Transverse colon (tissue), 4 donors: ENCODE data around the gene SLC38A6. TPM values are rescaled to one million over a fixed set of nuclear protein-coding genes. Genes with fewer than 3 reads are reported as not detected.
"Not testable (repeated sequence)": the region's sequence is repeated elsewhere in the genome, so short reads cannot be mapped to it uniquely, and the experiment has no call there.

Source experiments
- DNase-seq: peaks from one replicate; pipeline ENCODE4 v3.0.0-alpha.2; 2019
- H3K27ac ChIP-seq, 4 donors: fragments of 200-600 bp; sonication (generic); 2 replicates each; pipeline ENCODE4 v1.5.1; 2016 to 2018; ENCODE audit warnings: inconsistent platforms in 4 of 4
- H3K27me3 ChIP-seq: fragments of 200-600 bp; sonication (generic); 2 replicates; pipeline ENCODE4 v1.5.1; 2017; ENCODE audit warnings: inconsistent platforms
- H3K36me3 ChIP-seq, 4 donors: fragments of 200-600 bp; sonication (generic); 2 replicates each; pipeline ENCODE4 v1.5.1; 2017 to 2019; ENCODE audit warnings: inconsistent platforms in 4 of 4
- H3K4me1 ChIP-seq, 4 donors: fragments of 200-600 bp; sonication (generic); 2 replicates each; pipeline ENCODE4 v1.5.1; 2017 to 2020; ENCODE audit warnings: inconsistent platforms in 4 of 4
- H3K4me3 ChIP-seq, 4 donors: fragments of 200-600 bp; sonication (generic); 1 replicate in 1 of 4; 2 replicates in 3 of 4; pipeline versions ENCODE4 v1.5.1 to v1.6.1; 2017 to 2019; ENCODE audit warnings: inconsistent platforms in 4 of 4
- H3K9me3 ChIP-seq, 2 donors: fragments of 200-600 bp; sonication (generic); 2 replicates each; pipeline ENCODE4 v1.5.1; 2017 to 2019; ENCODE audit warnings: inconsistent platforms in 2 of 2
- EP300 ChIP-seq: sonication (generic); formaldehyde crosslinking; IDR thresholded peaks from one replicate; pipeline ENCODE4 v1.6.1; 2017; ENCODE audit warnings: antibody characterized with exemption, low read depth
- POLR2A ChIP-seq: fragments of 450-650 bp; IDR thresholded peaks from one replicate; pipeline ENCODE4 v1.6.1; 2016; ENCODE audit warnings: antibody characterized with exemption, mild to moderate bottlenecking, moderate library complexity
- POLR2AphosphoS5 ChIP-seq, 3 donors: sonication (generic); formaldehyde crosslinking; IDR thresholded peaks; one replicate each; pipeline ENCODE4 v1.6.1; 2016; ENCODE audit warnings: antibody characterized with exemption in 3 of 3
- WGBS, 2 donors: methylation state at CpG; one replicate each; pipeline ENCODE4 v1.1.5; 2018; ENCODE audit warnings: low coverage in 1 of 2; 5-methylcytosine and 5-hydroxymethylcytosine counted together
- in situ Hi-C, 4 donors: fragments of 200-750 bp; cut with MboI; loops; one replicate each; pipeline versions ENCODE4 v1.15.0 to v1.15.1; 2017; ENCODE audit warnings: low sequenced_read_pairs in 3 of 4, low pct_ligation_motif_present in 1 of 4, low pct_unique_long_range_greater_than_20kb in 1 of 4
- intact Hi-C: fragments of 100-400 bp; cut with DNase I; formaldehyde crosslinking; loops from one replicate; pipeline ENCODE4 v1.15.1; 2023; ENCODE audit warnings: low total_unique reads
- total RNA-seq, 4 donors: library from RNA; depleted of rRNA; stranded (reverse); fragments of >200 nt; gene quantifications; one replicate each; pipeline ENCODE4 v1.1.0, GENCODE V29; 2016
- TF ChIP-seq, protein P1 (sequence below), 5 experiments: fragments of 200-600 bp in 3 of 5; fragments of 450-650 bp in 2 of 5; sonication (generic) in 3 of 5; IDR thresholded peaks; 1 replicate in 2 of 5; 2 replicates in 3 of 5; pipeline ENCODE4 v1.5.1; 2016 to 2017; ENCODE audit warnings: antibody characterized with exemption in 5 of 5, inconsistent platforms in 3 of 5, mild to moderate bottlenecking in 2 of 5, moderate library complexity in 1 of 5

The SLC38A6 gene
- total RNA-seq, 4 donors from 2014 or later, result 7.9 to 20.6 (median 10.0) TPM; not detected in 1

DNA sequence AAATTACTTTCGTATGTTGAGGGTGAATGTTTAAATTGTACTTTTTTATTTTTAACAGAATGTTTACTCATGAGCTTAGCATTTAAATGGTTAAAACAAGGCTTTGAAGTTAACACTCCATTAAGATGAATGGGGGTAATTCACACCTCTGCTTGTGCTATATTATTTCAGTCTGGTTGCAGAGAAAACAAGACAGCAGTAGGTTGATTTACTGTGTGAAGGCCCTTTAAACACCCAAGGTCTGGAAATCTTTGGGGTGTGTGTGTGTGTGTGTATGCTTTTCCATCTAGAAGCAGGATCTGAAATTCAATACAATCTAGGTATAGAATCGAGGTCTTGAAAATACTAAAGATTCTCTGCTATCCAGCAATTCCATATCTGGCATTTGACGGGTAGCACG is 83.8 kb downstream of the SLC38A6 start:
- 93 to 99% methylated on average over 4 of the region's 4 CpGs for WGBS, 2 donors
- intact Hi-C loops, result no loop called here
- TF ChIP-seq, protein P1, sequence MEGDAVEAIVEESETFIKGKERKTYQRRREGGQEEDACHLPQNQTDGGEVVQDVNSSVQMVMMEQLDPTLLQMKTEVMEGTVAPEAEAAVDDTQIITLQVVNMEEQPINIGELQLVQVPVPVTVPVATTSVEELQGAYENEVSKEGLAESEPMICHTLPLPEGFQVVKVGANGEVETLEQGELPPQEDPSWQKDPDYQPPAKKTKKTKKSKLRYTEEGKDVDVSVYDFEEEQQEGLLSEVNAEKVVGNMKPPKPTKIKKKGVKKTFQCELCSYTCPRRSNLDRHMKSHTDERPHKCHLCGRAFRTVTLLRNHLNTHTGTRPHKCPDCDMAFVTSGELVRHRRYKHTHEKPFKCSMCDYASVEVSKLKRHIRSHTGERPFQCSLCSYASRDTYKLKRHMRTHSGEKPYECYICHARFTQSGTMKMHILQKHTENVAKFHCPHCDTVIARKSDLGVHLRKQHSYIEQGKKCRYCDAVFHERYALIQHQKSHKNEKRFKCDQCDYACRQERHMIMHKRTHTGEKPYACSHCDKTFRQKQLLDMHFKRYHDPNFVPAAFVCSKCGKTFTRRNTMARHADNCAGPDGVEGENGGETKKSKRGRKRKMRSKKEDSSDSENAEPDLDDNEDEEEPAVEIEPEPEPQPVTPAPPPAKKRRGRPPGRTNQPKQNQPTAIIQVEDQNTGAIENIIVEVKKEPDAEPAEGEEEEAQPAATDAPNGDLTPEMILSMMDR (IDR thresholded peaks at IDR 0.05), result no peak
- TF ChIP-seq POLR2A (no peak), EP300 (no peak), POLR2AphosphoS5 (IDR thresholded peaks at IDR 0.05) (no peak)
- H3K9me3 ChIP-seq, result no peaks in the 10 kb centered on the region
- in situ Hi-C loops, result no loop called here
- H3K27ac ChIP-seq, result no peak overlapping the region
- DNase-seq, result no peak
- H3K4me3 ChIP-seq, result no peak overlapping the region
- H3K4me1 ChIP-seq, result no peaks in the 10 kb centered on the region
- no peaks in the 10 kb centered on the region for H3K27me3 ChIP-seq
- H3K36me3 ChIP-seq, result no peaks in the 10 kb centered on the region

DNA sequence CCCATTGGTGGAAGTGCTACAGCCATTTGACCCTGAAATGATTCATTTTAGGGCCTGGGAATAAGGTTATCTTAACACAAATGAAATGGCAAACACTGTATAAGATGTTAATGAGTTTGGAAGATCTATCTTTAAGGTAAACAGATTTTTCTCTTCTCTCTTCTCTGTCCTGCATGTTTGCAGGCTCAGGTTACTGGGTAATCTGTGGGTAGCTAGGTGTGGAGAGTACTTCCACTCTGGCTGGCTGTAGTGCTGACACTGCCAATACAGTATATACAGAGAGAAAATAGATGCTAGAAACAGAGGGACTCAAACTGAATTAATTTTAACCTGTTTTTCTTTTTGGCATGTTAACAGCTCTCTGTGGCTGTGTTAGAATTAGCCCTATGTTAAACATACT is 84.6 kb downstream of the SLC38A6 start:
- Histone ChIP-seq H3K27me3 (no peaks in the 10 kb centered on the region), H3K9me3 (no peaks in the 10 kb centered on the region), H3K4me1 (no peaks in the 10 kb centered on the region), H3K36me3 (no peaks in the 10 kb centered on the region), H3K27ac (no peak overlapping the region), H3K4me3 (no peak overlapping the region)
- no peak for DNase-seq
- in situ Hi-C loops, result no loop called here
- intact Hi-C loops, result no loop called here
- TF ChIP-seq POLR2A (no peak), EP300 (no peak), POLR2AphosphoS5 (IDR thresholded peaks at IDR 0.05) (no peak)
- TF ChIP-seq, protein P1 (IDR thresholded peaks at IDR 0.05), result no peak

DNA sequence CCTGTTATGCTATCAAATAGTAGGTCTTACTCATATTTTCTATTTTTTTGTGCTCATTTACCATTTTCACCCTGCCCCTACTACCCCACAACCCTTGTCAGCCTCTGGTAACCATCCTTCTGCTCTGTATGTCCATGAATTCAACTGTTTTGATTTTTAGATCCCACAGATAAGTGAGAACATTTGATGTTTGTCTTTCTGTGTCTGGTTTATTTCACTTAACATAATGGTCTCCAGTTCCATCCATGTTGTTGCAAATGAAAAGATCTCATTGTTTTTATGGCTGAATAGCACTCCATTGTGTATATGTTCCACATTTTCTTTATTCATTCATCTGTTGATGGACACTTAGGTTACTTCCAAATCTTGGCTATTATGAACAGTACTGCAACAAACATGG is 91.4 kb downstream of the SLC38A6 start:
- DNase-seq, result not testable (repeated sequence)

DNA sequence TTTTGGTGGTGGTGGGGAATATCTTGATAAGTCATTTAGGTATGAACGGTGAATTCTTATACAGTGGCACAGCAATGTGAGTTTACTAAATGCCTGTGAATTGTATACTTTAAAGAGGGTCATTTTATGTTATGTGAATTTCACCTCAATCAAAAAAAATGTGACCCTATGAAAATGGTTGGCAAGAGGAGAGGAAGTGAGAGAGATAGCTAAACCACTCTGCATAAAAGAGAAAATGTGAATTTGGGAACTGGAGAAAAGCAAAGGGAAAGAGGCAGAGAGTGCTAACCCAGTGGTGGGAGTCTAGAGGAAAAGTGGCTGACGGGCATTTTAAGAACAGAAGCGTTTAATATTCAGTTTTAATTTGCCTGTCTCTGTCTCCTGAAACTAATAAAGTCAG is 93.8 kb downstream of the SLC38A6 start:
- H3K36me3 ChIP-seq, result no peaks in the 10 kb centered on the region
- DNase-seq, result no peak
- TF ChIP-seq EP300, result no peak
- H3K4me3 ChIP-seq, result no peak overlapping the region
- H3K4me1 ChIP-seq, result no peaks in the 10 kb centered on the region
- no peaks in the 10 kb centered on the region for H3K9me3 ChIP-seq
- in situ Hi-C loops, result no loop called here
- WGBS, 2 donors, result 68 to 91% methylated on average over 3 of the region's 3 CpGs
- no peaks in the 10 kb centered on the region for H3K27me3 ChIP-seq
- H3K27ac ChIP-seq, result no peak overlapping the region
- intact Hi-C loops, result no loop called here

More for the DNA sequence above, 91.4 kb downstream of the SLC38A6 start:
- H3K36me3 ChIP-seq, H3K27me3 ChIP-seq, in situ Hi-C loops, H3K4me3 ChIP-seq, H3K9me3 ChIP-seq, H3K4me1 ChIP-seq, intact Hi-C loops, H3K27ac ChIP-seq: not testable (repeated sequence)

DNA sequence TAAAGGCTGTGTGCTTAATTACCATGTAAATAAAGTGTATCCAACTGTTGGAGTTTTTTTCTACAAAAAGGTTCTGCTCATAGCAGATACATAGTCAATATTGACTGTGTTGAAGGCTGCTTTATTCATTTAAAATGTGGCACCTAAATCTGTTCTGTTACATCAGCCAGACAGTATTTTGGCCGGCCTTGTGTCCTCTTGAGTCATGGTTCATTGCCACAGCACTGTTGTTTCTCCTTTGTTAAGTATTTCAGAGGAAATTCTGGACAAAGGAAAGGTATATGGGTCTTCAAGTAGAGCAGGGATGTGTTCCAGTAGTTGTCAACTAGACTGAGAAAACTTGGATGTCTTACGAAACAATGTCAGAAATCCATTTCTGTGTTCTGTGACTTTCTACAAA is 95.5 kb downstream of the SLC38A6 start:
- H3K4me3 ChIP-seq, result no peak overlapping the region
- 75 to 81% methylated on average over 1 to 2 of the region's 2 CpGs for WGBS, 2 donors
- no peaks in the 10 kb centered on the region for H3K27me3 ChIP-seq
- H3K4me1 ChIP-seq, result no peaks in the 10 kb centered on the region
- no peak overlapping the region for H3K27ac ChIP-seq
- no peak for TF ChIP-seq EP300
- no peak for TF ChIP-seq POLR2A
- TF ChIP-seq, protein P1 (IDR thresholded peaks at IDR 0.05), result no peak
- TF ChIP-seq POLR2AphosphoS5 (IDR thresholded peaks at IDR 0.05), result no peak
- H3K36me3 ChIP-seq, result no peaks in the 10 kb centered on the region
- no peaks in the 10 kb centered on the region for H3K9me3 ChIP-seq
- intact Hi-C loops (no loop called here), in situ Hi-C loops (no loop called here)
- no peak for DNase-seq
